Kidney tubule cell (primary cell): ENCODE measurements around the gene GRIN3B.

Source experiments
- DNase-seq: peaks from one replicate; pipeline ENCODE4 v3.0.0-alpha.2; 2018; ENCODE audit warnings: low spot score

The GRIN3B gene

GRCh38 chr19:1041835-1042685, 41.8 kb downstream of the GRIN3B start:
- DNase-seq = no peak

GRCh38 chr19:1042689-1043511, 42.7 kb downstream of the GRIN3B start:
- no peak for DNase-seq

GRCh38 chr19:1045247-1045603, 45.0 kb downstream of the GRIN3B start:
- DNase-seq = peak; percentile 55

- no peak for DNase-seq
These were observed 46.0 kb downstream of the GRIN3B start for GRCh38 chr19:1046117-1046626.

GRCh38 chr19:1046836-1047695, 46.8 kb downstream of the GRIN3B start:
- DNase-seq = no peak

- no peak for DNase-seq
These were observed 47.5 kb downstream of the GRIN3B start for GRCh38 chr19:1047696-1048147.

- no peak for DNase-seq
These were observed 48.9 kb downstream of the GRIN3B start for GRCh38 chr19:1049106-1049505.

- no peak for DNase-seq
These were observed 49.6 kb downstream of the GRIN3B start for GRCh38 chr19:1049800-1050199.

GRCh38 chr19:1050989-1051788, 51.0 kb downstream of the GRIN3B start:
- DNase-seq = no peak

- DNase-seq = no peak
These were observed 51.6 kb downstream of the GRIN3B start for GRCh38 chr19:1051791-1052190.

GRCh38 chr19:1052349-1052975, 52.2 kb downstream of the GRIN3B start:
- DNase-seq = no peak

GRCh38 chr19:1053176-1054101, 53.2 kb downstream of the GRIN3B start:
- no peak for DNase-seq

- DNase-seq = no peak
These were observed 54.1 kb downstream of the GRIN3B start for GRCh38 chr19:1054102-1055027.

- no peak for DNase-seq
These were observed 54.8 kb downstream of the GRIN3B start for GRCh38 chr19:1055028-1055425.

- no peak for DNase-seq
These were observed 55.8 kb downstream of the GRIN3B start for GRCh38 chr19:1055886-1056620.

GRCh38 chr19:1057176-1057855, 57.1 kb downstream of the GRIN3B start:
- peak; percentile 65 for DNase-seq

GRCh38 chr19:1058112-1058511, 57.9 kb downstream of the GRIN3B start:
- no peak for DNase-seq
